Endothelial cell of umbilical vein (primary cell): ENCODE results near the gene KRT81.

ENCODE experiments used
- GATA2 ChIP-seq: IDR thresholded peaks from 2 replicates; pipeline ENCODE4 v1.7.0; 2011; ENCODE audit warnings: low read depth, mild to moderate bottlenecking, moderate library complexity, mixed read lengths, low read length; ENCODE audit not compliant: insufficient read length, insufficient read depth
- POLR2AphosphoS5 ChIP-seq: IDR thresholded peaks from 2 replicates; pipeline ENCODE4 v1.6.1; 2012; ENCODE audit warnings: low read depth, mild to moderate bottlenecking, control low read depth, low read length, moderate library complexity; ENCODE audit not compliant: insufficient read depth
- TF ChIP-seq, protein P1 (sequence below), 2 donors: IDR thresholded peaks; 1 replicate in 1 of 2; 2 replicates in 1 of 2; pipeline ENCODE4 v1.5.1; 2011; ENCODE audit warnings: low read length in 2 of 2, mild to moderate bottlenecking in 2 of 2, moderate library complexity in 2 of 2, control low read depth in 1 of 2, inconsistent platforms in 1 of 2, low read depth in 1 of 2; ENCODE audit not compliant: insufficient read depth in 1 of 2; ENCODE audit errors: extremely low read depth in 1 of 2

DNA sequence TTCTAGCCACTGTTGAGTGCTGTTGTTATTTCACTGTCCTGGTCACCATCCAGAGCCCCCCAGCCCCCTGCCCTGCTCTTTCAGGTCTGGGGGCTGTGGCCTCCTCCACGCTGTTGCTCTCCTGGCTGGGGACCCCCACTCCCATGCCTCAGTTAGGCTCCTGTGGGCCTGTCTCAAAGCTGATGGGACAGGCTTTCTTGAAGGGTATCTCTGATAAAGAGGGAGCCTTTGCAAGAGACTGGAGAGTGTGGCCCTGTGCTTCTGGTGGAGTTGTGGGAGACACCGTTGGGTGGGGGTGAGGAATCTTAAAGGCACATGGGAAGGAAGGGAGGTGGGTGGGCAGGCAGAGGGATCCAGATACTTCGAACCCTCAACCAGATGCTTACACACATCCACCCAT lies 29.0 kb downstream of the KRT81 start:
- TF ChIP-seq POLR2AphosphoS5 (no peak), GATA2 (no peak)
- TF ChIP-seq, protein P1, sequence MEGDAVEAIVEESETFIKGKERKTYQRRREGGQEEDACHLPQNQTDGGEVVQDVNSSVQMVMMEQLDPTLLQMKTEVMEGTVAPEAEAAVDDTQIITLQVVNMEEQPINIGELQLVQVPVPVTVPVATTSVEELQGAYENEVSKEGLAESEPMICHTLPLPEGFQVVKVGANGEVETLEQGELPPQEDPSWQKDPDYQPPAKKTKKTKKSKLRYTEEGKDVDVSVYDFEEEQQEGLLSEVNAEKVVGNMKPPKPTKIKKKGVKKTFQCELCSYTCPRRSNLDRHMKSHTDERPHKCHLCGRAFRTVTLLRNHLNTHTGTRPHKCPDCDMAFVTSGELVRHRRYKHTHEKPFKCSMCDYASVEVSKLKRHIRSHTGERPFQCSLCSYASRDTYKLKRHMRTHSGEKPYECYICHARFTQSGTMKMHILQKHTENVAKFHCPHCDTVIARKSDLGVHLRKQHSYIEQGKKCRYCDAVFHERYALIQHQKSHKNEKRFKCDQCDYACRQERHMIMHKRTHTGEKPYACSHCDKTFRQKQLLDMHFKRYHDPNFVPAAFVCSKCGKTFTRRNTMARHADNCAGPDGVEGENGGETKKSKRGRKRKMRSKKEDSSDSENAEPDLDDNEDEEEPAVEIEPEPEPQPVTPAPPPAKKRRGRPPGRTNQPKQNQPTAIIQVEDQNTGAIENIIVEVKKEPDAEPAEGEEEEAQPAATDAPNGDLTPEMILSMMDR (IDR thresholded peaks at IDR 0.05; ENCODE audit: extremely low read depth in 1 of 2, insufficient read depth in 1 of 2, low read depth in 1 of 2, low read length in 2 of 2), result no peak
